Neural progenitor cell (in vitro differentiated cells): ENCODE results near the gene PRKAG2. TPM values are rescaled to one million over a fixed set of nuclear protein-coding genes. Genes with fewer than 3 reads are reported as not detected.

Source experiments
- DNase-seq: peaks from one replicate; pipeline ENCODE4 v3.0.0-alpha.2; 2016; ENCODE audit warnings: low spot score
- H2AFZ ChIP-seq: fragments of 200-600 bp; sonication (generic); replicated peaks from 2 replicates; pipeline ENCODE4 v1.6.1; 2016; ENCODE audit warnings: antibody characterized with exemption
- H3F3A ChIP-seq: fragments of 200-600 bp; sonication (generic); 2 replicates; pipeline ENCODE4 v1.6.1; 2016; ENCODE audit warnings: antibody characterized with exemption, low read depth
- H3K27ac ChIP-seq: fragments of 200-600 bp; sonication (generic); 2 replicates; pipeline ENCODE4 v1.5.1; 2016; ENCODE audit warnings: mild to moderate bottlenecking
- H3K27me3 ChIP-seq: fragments of 200-600 bp; sonication (generic); 2 replicates; pipeline ENCODE4 v1.6.1; 2016; ENCODE audit warnings: mild to moderate bottlenecking, moderate library complexity
- H3K36me3 ChIP-seq: fragments of 200-600 bp; sonication (generic); 2 replicates; pipeline ENCODE4 v1.5.1; 2016
- H3K4me1 ChIP-seq: fragments of 200-600 bp; sonication (generic); 2 replicates; pipeline ENCODE4 v1.6.1; 2016; ENCODE audit warnings: mixed run types
- H3K4me2 ChIP-seq: fragments of 200-600 bp; sonication (generic); 2 replicates; pipeline ENCODE4 v1.6.1; 2016
- H3K4me3 ChIP-seq: fragments of 200-600 bp; sonication (generic); 2 replicates; pipeline ENCODE4 v1.5.1; 2016
- H3K79me2 ChIP-seq: fragments of 200-600 bp; sonication (generic); 2 replicates; pipeline ENCODE4 v1.6.1; 2016; ENCODE audit warnings: low read depth
- H3K9ac ChIP-seq: fragments of 200-600 bp; sonication (generic); 2 replicates; pipeline ENCODE4 v1.6.1; 2016
- H3K9me3 ChIP-seq: fragments of 200-600 bp; sonication (generic); 2 replicates; pipeline ENCODE4 v1.5.1; 2016; ENCODE audit warnings: low read depth
- H4K20me1 ChIP-seq: fragments of 200-600 bp; sonication (generic); 2 replicates; pipeline ENCODE4 v1.6.1; 2016; ENCODE audit warnings: low read depth
- H3K27ac Mint-ChIP-seq: 3 replicates; pipeline ENCODE4 v1.8.0; 2021; ENCODE audit warnings: mixed read lengths
- H3K27me3 Mint-ChIP-seq: 2 replicates; pipeline ENCODE4 v1.8.0; 2022; ENCODE audit warnings: low read depth, mild to moderate bottlenecking, inconsistent platforms, moderate library complexity, mixed read lengths; ENCODE audit not compliant: insufficient read depth
- H3K36me3 Mint-ChIP-seq: 3 replicates; pipeline ENCODE4 v1.8.0; 2021; ENCODE audit warnings: mixed read lengths
- H3K4me1 Mint-ChIP-seq: 3 replicates; pipeline ENCODE4 v1.8.0; 2021; ENCODE audit warnings: mixed read lengths
- H3K4me3 Mint-ChIP-seq: 3 replicates; pipeline ENCODE4 v1.8.0; 2021; ENCODE audit warnings: mild to moderate bottlenecking, moderate library complexity, mixed read lengths
- H3K9me3 Mint-ChIP-seq: 3 replicates; pipeline ENCODE4 v1.8.0; 2020; ENCODE audit warnings: mixed read lengths
- CTCF ChIP-seq: fragments of 200-600 bp; sonication (generic); IDR thresholded peaks from 2 replicates; pipeline ENCODE4 v1.5.1; 2017; ENCODE audit warnings: antibody characterized with exemption, mild to moderate bottlenecking
- EZH2 ChIP-seq: fragments of 200-600 bp; sonication (generic); IDR thresholded peaks from 2 replicates; pipeline ENCODE4 v1.6.1; 2017; ENCODE audit warnings: antibody characterized with exemption, mild to moderate bottlenecking, moderate library complexity
- EZH2phosphoT487 ChIP-seq: fragments of 200-600 bp; sonication (generic); IDR thresholded peaks from 2 replicates; pipeline ENCODE4 v1.6.1; 2017; ENCODE audit warnings: antibody characterized with exemption
- total RNA-seq: library from RNA; depleted of rRNA; stranded (reverse); fragments of >200 nt; gene quantifications from 2 replicates; pipeline ENCODE4 v1.2.3, GENCODE V29; 2015; ENCODE audit warnings: low replicate concordance

The PRKAG2 gene
- total RNA-seq, 1 donor from 2014 or later = 11.4 TPM

DNA sequence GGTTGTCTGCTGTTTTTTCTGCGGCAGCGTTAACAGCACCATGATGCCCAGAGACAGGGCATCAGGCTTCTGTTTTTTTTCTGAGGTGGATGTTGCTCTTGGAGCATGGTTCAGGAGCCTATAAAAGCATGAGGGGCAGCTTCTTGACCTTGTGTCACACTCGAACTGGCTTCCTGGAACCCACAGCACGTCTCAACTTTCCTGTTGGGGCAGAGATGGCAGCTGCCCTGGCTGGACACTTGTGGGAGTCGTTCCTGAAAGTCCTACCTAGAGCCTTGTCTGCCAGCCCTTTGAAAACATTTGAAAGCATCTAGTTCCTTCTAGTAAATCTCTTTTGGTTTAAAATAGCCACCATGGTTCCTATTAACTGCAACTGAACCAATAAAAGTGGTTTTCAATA is 28.9 kb upstream of the PRKAG2 start:
- DNase-seq = no peak
- H3K36me3 Mint-ChIP-seq = no peaks in the 10 kb centered on the region
- H3K36me3 ChIP-seq = no peaks in the 10 kb centered on the region
- no peaks in the 10 kb centered on the region for H3K27me3 ChIP-seq
- no peaks in the 10 kb centered on the region for H3F3A ChIP-seq
- H4K20me1 ChIP-seq = no peaks in the 10 kb centered on the region
- H2AFZ ChIP-seq = no peak overlapping the region
- TF ChIP-seq EZH2phosphoT487 (no peak), EZH2 (no peak), CTCF (no peak)
- no peak overlapping the region for H3K27ac Mint-ChIP-seq
- no peak overlapping the region for H3K4me3 ChIP-seq
- peaks cover 20% of the 10 kb centered on the region for H3K4me1 Mint-ChIP-seq
- no peak overlapping the region for H3K27ac ChIP-seq
- H3K4me3 Mint-ChIP-seq = no peak overlapping the region
- no peak overlapping the region for H3K9ac ChIP-seq
- peaks cover 3% of the 10 kb centered on the region for H3K9me3 Mint-ChIP-seq
- no peak overlapping the region for H3K4me2 ChIP-seq
- H3K9me3 ChIP-seq = no peaks in the 10 kb centered on the region
- H3K4me1 ChIP-seq = no peaks in the 10 kb centered on the region
- no peaks in the 10 kb centered on the region for H3K79me2 ChIP-seq
- H3K27me3 Mint-ChIP-seq = peaks cover 20% of the 10 kb centered on the region

DNA sequence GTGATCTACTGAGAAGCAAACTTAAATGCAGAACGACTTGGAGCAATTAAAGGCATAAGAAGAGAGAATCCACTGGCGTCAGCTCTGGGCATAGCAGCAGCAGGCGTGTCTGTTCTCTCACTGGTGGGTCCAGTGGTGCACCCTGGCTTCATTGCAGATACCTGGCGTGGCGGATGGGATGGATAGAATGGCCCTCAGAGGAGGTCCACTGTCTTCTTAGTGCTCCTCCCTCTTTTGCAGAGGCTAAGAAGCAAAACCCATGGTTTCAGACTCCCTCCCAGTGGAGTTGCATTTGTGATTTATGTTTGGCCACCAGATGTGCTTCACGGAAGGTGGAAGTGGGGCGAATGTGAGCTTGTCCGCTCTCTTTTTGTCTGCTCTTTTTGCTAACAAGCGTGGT is 28.4 kb upstream of the PRKAG2 start:
- Histone ChIP-seq H3K4me2 (no peak overlapping the region), H3K4me1 (no peaks in the 10 kb centered on the region), H4K20me1 (no peaks in the 10 kb centered on the region), H2AFZ (no peak overlapping the region), H3K4me3 (no peak overlapping the region), H3K36me3 (no peaks in the 10 kb centered on the region), H3F3A (no peaks in the 10 kb centered on the region), H3K9ac (no peak overlapping the region), H3K9me3 (no peaks in the 10 kb centered on the region), H3K79me2 (no peaks in the 10 kb centered on the region), H3K27me3 (no peaks in the 10 kb centered on the region), H3K27ac (no peak overlapping the region)
- peaks cover 2% of the 10 kb centered on the region for H3K9me3 Mint-ChIP-seq
- no peak overlapping the region for H3K27ac Mint-ChIP-seq
- DNase-seq = no peak
- peaks cover 24% of the 10 kb centered on the region for H3K4me1 Mint-ChIP-seq
- H3K36me3 Mint-ChIP-seq = no peaks in the 10 kb centered on the region
- peaks cover 19% of the 10 kb centered on the region for H3K27me3 Mint-ChIP-seq
- TF ChIP-seq CTCF (no peak), EZH2 (no peak), EZH2phosphoT487 (no peak)
- H3K4me3 Mint-ChIP-seq = no peak overlapping the region

- Histone ChIP-seq H3K4me2 (no peak overlapping the region), H3F3A (no peaks in the 10 kb centered on the region), H3K27me3 (no peaks in the 10 kb centered on the region), H4K20me1 (no peaks in the 10 kb centered on the region), H3K36me3 (no peaks in the 10 kb centered on the region), H3K9ac (no peak overlapping the region), H3K27ac (no peak overlapping the region), H3K4me3 (no peak overlapping the region), H2AFZ (no peak overlapping the region), H3K9me3 (no peaks in the 10 kb centered on the region), H3K4me1 (no peaks in the 10 kb centered on the region), H3K79me2 (no peaks in the 10 kb centered on the region)
- Mint-ChIP-seq H3K27ac (no peak overlapping the region), H3K4me1 (peaks cover 25% of the 10 kb centered on the region), H3K27me3 (peaks cover 22% of the 10 kb centered on the region), H3K4me3 (no peak overlapping the region), H3K36me3 (no peaks in the 10 kb centered on the region), H3K9me3 (peaks cover 2% of the 10 kb centered on the region)
- DNase-seq = no peak
- TF ChIP-seq EZH2phosphoT487 (no peak), CTCF (no peak), EZH2 (no peak)
Measured at GRCh38 chr7:151904270-151904669, 27.4 kb upstream of the PRKAG2 start.
